CD4-positive, alpha-beta T cell (primary cell): ENCODE data around the gene LHB. TPM values are rescaled to one million over a fixed set of nuclear protein-coding genes. Genes with fewer than 3 reads are reported as not detected.
"Not testable (repeated sequence)": the region's sequence is repeated elsewhere in the genome, so short reads cannot be mapped to it uniquely, and the experiment has no call there.

Experiments
- ATAC-seq: fragments of 200-7000 bp; cut with Tn5 transposase; one replicate; pipeline ENCODE4 v1.10.0; 2022; ENCODE audit warnings: mild to moderate bottlenecking; ENCODE audit not compliant: poor library complexity
- CTCF ChIA-PET: fragments of 350-600 bp; sonication (Branson Sonifier 250); formaldehyde crosslinking; loops from one replicate; lab custom pipeline; 2021; ENCODE audit warnings: antibody characterized with exemption, inconsistent platforms; lab: Charles Lee
- POLR2A ChIA-PET: fragments of 350-600 bp; sonication (Branson Sonifier 250); formaldehyde crosslinking; loops from one replicate; lab custom pipeline; 2021; ENCODE audit warnings: antibody characterized with exemption, inconsistent platforms; lab: Charles Lee
- DNase-seq, 14 experiments: peaks; one replicate each; pipeline ENCODE4 v3.0.0-alpha.2; 2013 to 2020; ENCODE audit warnings: mixed read lengths in 2 of 14
- H3K27ac ChIP-seq, 2 donors: one replicate each; pipeline versions ENCODE4 v1.5.1 to v1.7.0; 2013; ENCODE audit warnings: low read length in 2 of 2, low read depth in 1 of 2, mild to moderate bottlenecking in 1 of 2
- H3K27me3 ChIP-seq, 2 experiments: 1 replicate in 1 of 2; 2 replicates in 1 of 2; pipeline versions ENCODE4 v1.6.1 to v1.7.0; 2013; ENCODE audit warnings: low read length in 2 of 2, control low read depth in 1 of 2, mild to moderate bottlenecking in 1 of 2, moderate library complexity in 1 of 2; ENCODE audit not compliant: insufficient read depth in 2 of 2, control insufficient read depth in 1 of 2
- H3K36me3 ChIP-seq: one replicate; pipeline ENCODE4 v1.6.1; 2013; ENCODE audit warnings: low read length, control low read depth; ENCODE audit not compliant: insufficient read depth
- H3K4me1 ChIP-seq: one replicate; pipeline ENCODE4 v1.6.1; 2013; ENCODE audit warnings: low read length, control low read depth; ENCODE audit not compliant: insufficient read depth
- H3K4me3 ChIP-seq: one replicate; pipeline ENCODE4 v1.5.1; 2013; ENCODE audit warnings: mild to moderate bottlenecking, low read length, moderate library complexity
- H3K9me3 ChIP-seq, 2 experiments: 1 replicate in 1 of 2; 2 replicates in 1 of 2; pipeline versions ENCODE4 v1.6.1 to v1.7.0; 2013; ENCODE audit warnings: low read length in 2 of 2, mild to moderate bottlenecking in 2 of 2, control low read depth in 1 of 2, moderate library complexity in 1 of 2; ENCODE audit not compliant: control insufficient read depth in 1 of 2, insufficient read depth in 1 of 2
- H3K27ac Mint-ChIP-seq: one replicate; pipeline ENCODE4 v1.8.0; 2020; ENCODE audit warnings: mixed read lengths
- H3K27me3 Mint-ChIP-seq: one replicate; pipeline ENCODE4 v1.8.0; 2021; ENCODE audit warnings: mixed read lengths
- H3K36me3 Mint-ChIP-seq: one replicate; pipeline ENCODE4 v1.8.0; 2021; ENCODE audit warnings: low read depth, mixed read lengths
- H3K4me1 Mint-ChIP-seq: one replicate; pipeline ENCODE4 v1.8.0; 2021; ENCODE audit warnings: low read depth, mixed read lengths
- H3K4me3 Mint-ChIP-seq: one replicate; pipeline ENCODE4 v1.8.0; 2020; ENCODE audit warnings: mild to moderate bottlenecking, mixed read lengths
- H3K9me3 Mint-ChIP-seq: one replicate; pipeline ENCODE4 v1.8.0; 2020; ENCODE audit warnings: mixed read lengths
- intact Hi-C, 2 experiments: fragments of 100-400 bp; cut with DNase I in 1 of 2; cut with micrococcal nuclease in 1 of 2; formaldehyde crosslinking; loops; one replicate each; pipeline versions ENCODE4 v1.15.1 to v1.9.0; 2023 to 2025; cut with DNase I, micrococcal nuclease
- total RNA-seq, 174 experiments: library from RNA in 2 of 174; stranded (reverse) in 2 of 174; gene quantifications; one replicate each; pipeline ENCODE4 v1.2.3 and lab custom pipeline; 2021 to 2026

Gene LHB
- total RNA-seq, 2 experiments from 2014 or later, result not detected

DNA sequence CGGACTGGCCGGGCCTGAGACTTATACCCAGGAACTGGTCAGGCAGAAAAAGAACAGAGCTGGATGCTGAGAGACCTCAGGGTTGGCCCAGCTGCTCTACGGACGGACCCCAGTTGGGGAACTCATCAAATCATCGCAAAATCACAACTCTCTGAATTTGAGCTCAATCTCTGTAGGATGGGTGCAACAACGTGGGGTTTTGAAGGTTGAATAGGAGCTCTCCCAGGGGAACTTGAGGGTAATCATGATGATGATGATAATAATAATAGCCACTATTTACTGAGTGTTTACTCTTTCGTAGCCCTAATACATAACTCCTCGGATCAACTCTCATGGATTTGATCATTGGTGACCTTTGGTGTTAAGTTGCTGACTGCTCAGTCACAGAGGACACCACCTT, 13.4 kb upstream of the LHB start:
- H3K9me3 Mint-ChIP-seq, H3K9me3 ChIP-seq, H3K36me3 ChIP-seq, H3K27me3 ChIP-seq, intact Hi-C loops, CTCF ChIA-PET, H3K27me3 Mint-ChIP-seq, H3K4me1 ChIP-seq, H3K27ac Mint-ChIP-seq, H3K4me3 ChIP-seq, POLR2A ChIA-PET, DNase-seq, ATAC-seq, H3K4me1 Mint-ChIP-seq, H3K4me3 Mint-ChIP-seq, H3K27ac ChIP-seq, H3K36me3 Mint-ChIP-seq: not testable (repeated sequence)

- H3K4me3 Mint-ChIP-seq, ATAC-seq, H3K36me3 ChIP-seq, H3K27ac Mint-ChIP-seq, CTCF ChIA-PET, H3K4me1 Mint-ChIP-seq, H3K27me3 ChIP-seq, H3K9me3 Mint-ChIP-seq, H3K4me1 ChIP-seq, H3K27me3 Mint-ChIP-seq, DNase-seq, H3K36me3 Mint-ChIP-seq, H3K27ac ChIP-seq, POLR2A ChIA-PET, intact Hi-C loops, H3K4me3 ChIP-seq, H3K9me3 ChIP-seq: not testable (repeated sequence)
Observed at GRCh38 chr19:49029749-49030148, 12.9 kb upstream of the LHB start.

DNA sequence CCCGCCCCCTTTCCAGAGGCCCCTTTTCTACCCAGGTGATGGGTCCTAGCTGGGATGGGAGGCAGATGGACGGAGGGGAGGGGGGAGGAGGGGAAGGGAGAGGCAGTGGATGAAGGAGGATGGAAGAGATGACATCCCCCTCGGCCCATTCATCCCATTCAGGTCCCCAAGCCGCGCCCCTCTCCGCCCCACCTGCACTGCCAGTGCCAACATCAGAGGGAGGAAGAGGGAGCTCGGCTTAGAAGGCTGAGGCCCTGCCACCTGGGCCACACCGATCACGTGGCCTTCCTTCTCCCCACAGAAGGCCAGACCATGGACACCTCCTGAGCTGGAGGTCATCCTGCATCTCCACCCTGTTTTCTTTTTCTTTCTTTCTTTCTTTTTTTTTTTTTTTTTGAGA, 11.8 kb upstream of the LHB start:
- H3K4me3 Mint-ChIP-seq, H3K4me3 ChIP-seq, H3K4me1 Mint-ChIP-seq, H3K36me3 Mint-ChIP-seq, H3K27me3 ChIP-seq, H3K27me3 Mint-ChIP-seq, CTCF ChIA-PET, intact Hi-C loops, H3K27ac Mint-ChIP-seq, H3K9me3 ChIP-seq, ATAC-seq, DNase-seq, H3K4me1 ChIP-seq, POLR2A ChIA-PET, H3K9me3 Mint-ChIP-seq, H3K27ac ChIP-seq, H3K36me3 ChIP-seq: not testable (repeated sequence)

GRCh38 chr19:49025599-49025998, 8.7 kb upstream of the LHB start:
- POLR2A ChIA-PET, H3K36me3 Mint-ChIP-seq, H3K4me1 Mint-ChIP-seq, H3K27ac Mint-ChIP-seq, intact Hi-C loops, H3K27ac ChIP-seq, H3K36me3 ChIP-seq, CTCF ChIA-PET, H3K4me3 ChIP-seq, H3K9me3 Mint-ChIP-seq, H3K27me3 Mint-ChIP-seq, H3K4me3 Mint-ChIP-seq, H3K9me3 ChIP-seq, H3K27me3 ChIP-seq, ATAC-seq, DNase-seq: not testable (repeated sequence)
- H3K4me1 ChIP-seq, result peaks cover 10% of the 10 kb centered on the region

- H3K36me3 Mint-ChIP-seq, CTCF ChIA-PET: not testable (repeated sequence)
Observed at GRCh38 chr19:49025088-49025487, 8.2 kb upstream of the LHB start.

GRCh38 chr19:49024233-49024632, 7.3 kb upstream of the LHB start, which contains the start of gene CGB3:
Gene CGB3 (minus strand): TSS chr19:49024333. CDS start chr19:49023971, 362 bp downstream.
- not testable (repeated sequence) for H3K4me3 Mint-ChIP-seq, H3K27me3 Mint-ChIP-seq

More at GRCh38 chr19:49025088-49025487, 8.2 kb upstream of the LHB start:
- H3K27me3 ChIP-seq, ATAC-seq, H3K9me3 ChIP-seq, H3K36me3 ChIP-seq, intact Hi-C loops, H3K27me3 Mint-ChIP-seq, POLR2A ChIA-PET, H3K9me3 Mint-ChIP-seq, H3K27ac Mint-ChIP-seq, H3K4me3 Mint-ChIP-seq, H3K27ac ChIP-seq, DNase-seq, H3K4me3 ChIP-seq: not testable (repeated sequence)
- H3K4me1 ChIP-seq, result peaks cover 12% of the 10 kb centered on the region
- H3K4me1 Mint-ChIP-seq, result peaks cover 11% of the 10 kb centered on the region

More at GRCh38 chr19:49024233-49024632, 7.3 kb upstream of the LHB start, which contains the start of gene CGB3:
- ATAC-seq, H3K27ac Mint-ChIP-seq, H3K9me3 ChIP-seq, H3K9me3 Mint-ChIP-seq, POLR2A ChIA-PET, H3K4me3 ChIP-seq, H3K27me3 ChIP-seq, DNase-seq, CTCF ChIA-PET, H3K27ac ChIP-seq, H3K36me3 ChIP-seq, H3K36me3 Mint-ChIP-seq, intact Hi-C loops: not testable (repeated sequence)
- peaks cover 20% of the 10 kb centered on the region for H3K4me1 ChIP-seq
- H3K4me1 Mint-ChIP-seq, result peaks cover 20% of the 10 kb centered on the region
